Epithelial cell of proximal tubule (primary cell): Measurements from ENCODE around the gene TENM4. TPM values are rescaled to one million over a fixed set of nuclear protein-coding genes. Genes with fewer than 3 reads are reported as not detected.
A peak's percentile ranks its signal among the peaks of the same experiment; 100 is the strongest.

ENCODE experiments used
- DNase-seq: peaks from one replicate; pipeline ENCODE4 v3.0.0-alpha.2; 2011; ENCODE audit warnings: low read depth
- H3K4me3 ChIP-seq: 2 replicates; pipeline ENCODE4 v1.5.1; 2011; ENCODE audit warnings: low read depth, mild to moderate bottlenecking, low read length
- total RNA-seq: library from RNA; depleted of rRNA; stranded (reverse); fragments of >200 nt; gene quantifications from 2 replicates; pipeline ENCODE4 v1.2.3, GENCODE V29; 2015
- TF ChIP-seq, protein P1 (sequence below): conservative IDR thresholded peaks from 2 replicates; pipeline ENCODE4 v1.5.1; 2012; ENCODE audit warnings: low read depth, mild to moderate bottlenecking, low read length

The TENM4 gene
- total RNA-seq, 1 donor from 2014 or later, result 22.2 TPM

DNA sequence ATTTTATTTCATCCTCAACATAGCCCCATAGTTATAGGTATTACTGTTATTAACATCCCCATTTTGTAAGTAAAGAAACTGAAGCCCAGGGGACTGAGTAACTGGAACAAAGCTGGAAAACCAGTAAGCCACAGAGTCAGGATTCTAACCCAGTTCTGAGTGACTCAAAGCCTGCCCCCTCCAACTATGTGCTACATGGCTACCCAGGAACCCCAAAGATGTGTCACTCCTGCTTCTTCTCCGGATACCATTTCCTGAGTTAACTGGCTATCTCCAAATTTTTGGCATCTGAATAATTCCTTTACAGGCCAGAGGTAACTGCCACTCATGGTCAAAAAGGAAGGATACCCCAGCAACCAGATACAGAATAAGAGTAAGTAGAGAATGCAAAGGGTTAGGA is 43.6 kb downstream of the TENM4 start:
- no peak overlapping the region for H3K4me3 ChIP-seq
- TF ChIP-seq, protein P1, sequence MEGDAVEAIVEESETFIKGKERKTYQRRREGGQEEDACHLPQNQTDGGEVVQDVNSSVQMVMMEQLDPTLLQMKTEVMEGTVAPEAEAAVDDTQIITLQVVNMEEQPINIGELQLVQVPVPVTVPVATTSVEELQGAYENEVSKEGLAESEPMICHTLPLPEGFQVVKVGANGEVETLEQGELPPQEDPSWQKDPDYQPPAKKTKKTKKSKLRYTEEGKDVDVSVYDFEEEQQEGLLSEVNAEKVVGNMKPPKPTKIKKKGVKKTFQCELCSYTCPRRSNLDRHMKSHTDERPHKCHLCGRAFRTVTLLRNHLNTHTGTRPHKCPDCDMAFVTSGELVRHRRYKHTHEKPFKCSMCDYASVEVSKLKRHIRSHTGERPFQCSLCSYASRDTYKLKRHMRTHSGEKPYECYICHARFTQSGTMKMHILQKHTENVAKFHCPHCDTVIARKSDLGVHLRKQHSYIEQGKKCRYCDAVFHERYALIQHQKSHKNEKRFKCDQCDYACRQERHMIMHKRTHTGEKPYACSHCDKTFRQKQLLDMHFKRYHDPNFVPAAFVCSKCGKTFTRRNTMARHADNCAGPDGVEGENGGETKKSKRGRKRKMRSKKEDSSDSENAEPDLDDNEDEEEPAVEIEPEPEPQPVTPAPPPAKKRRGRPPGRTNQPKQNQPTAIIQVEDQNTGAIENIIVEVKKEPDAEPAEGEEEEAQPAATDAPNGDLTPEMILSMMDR, result no peak
- DNase-seq, result no peak

DNA sequence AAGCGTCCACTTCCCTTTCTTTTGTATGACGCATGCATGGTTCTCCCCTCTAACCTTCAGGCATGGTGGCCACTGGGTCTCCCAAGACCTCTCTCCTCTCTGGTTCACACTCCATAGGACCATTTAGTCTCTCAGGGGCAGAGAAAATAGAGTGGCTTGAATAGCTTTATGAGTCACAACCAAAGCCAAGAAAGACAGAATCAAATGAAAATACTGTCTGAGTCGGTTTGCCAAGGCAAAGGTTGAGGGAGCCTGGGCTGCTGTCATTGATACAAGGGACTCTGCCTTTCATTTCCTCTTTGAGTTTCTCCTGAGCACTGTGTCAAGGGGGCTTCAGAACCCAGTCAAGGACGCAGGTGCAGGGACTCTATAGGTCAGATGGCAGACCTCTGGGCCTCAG is 44.2 kb downstream of the TENM4 start:
- TF ChIP-seq, protein P1, result no peak
- no peak for DNase-seq
- H3K4me3 ChIP-seq, result no peak overlapping the region

DNA sequence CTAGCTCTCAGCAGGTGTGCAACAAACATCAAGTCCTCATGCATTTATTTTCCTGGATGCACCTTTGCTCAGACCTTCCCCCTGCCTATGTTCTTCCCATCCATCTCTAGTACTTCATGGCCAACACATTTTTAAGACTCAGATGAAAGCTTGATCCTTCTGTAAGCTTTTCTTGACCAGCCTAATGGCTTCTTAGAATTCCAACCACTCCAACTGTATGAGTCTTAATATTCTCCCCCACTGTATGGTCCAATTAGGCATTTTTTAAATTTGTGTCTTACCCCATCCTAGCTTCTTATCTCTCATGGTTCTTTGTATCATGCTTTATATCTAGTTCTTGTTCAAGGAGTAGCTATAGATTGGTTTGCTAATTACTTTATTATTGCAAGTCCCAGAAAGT is 44.8 kb downstream of the TENM4 start:
- no peak for DNase-seq
- H3K4me3 ChIP-seq, result no peak overlapping the region
- TF ChIP-seq, protein P1, result no peak

DNA sequence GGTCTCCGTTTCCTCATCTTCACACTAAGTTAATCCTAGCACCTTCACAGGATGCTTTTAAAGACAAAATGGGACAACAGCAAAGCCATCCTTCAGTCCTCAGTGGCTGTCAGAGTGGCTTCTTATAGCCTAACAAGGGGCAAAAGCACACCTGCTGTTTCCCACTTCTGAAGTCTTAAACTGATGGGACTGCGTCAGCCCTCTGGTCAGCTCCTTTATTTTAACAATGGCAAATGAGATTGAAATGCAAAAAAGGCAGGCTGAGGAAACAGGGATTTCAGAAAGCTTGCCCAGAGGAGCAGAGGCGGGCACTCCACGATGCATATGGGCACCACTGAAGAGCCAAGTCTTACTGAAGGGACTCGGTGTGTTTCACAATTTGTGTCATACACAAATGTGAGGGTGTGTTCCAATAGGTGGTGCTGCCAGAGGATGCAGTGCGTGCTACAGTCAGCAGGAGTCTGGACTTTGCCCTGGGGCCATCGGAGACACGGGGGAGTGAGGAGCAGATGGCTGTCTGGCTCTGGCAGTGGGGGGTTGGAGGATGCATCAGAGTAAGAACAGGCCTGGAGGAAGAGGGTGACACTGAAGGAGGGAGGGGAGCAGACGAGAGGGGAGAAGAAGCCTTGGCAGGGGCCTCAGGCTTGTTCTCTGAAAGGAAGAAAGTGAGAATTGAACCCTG is 47.3 kb downstream of the TENM4 start:
- no peak for DNase-seq

DNA sequence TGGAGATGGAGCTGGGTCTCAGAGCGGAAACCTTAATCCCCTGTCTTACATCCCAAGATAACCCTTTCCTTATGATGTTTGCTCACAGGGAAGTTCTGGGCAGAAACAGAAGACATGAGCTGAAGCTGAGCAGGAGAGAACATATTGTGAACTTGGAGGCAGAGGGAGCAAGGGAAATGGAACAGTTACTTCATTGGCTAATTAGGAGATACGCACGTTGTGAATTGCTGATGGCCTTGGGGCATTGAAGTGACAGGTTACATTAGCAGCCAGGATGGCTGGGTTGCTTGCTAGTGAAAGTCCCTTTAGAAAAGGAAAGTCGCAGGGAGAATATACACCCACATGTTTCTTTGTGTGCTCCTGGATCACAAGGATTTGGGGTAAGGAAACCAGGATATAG is 48.7 kb downstream of the TENM4 start:
- TF ChIP-seq, protein P1, result no peak
- no peak overlapping the region for H3K4me3 ChIP-seq
- no peak for DNase-seq

More for the DNA sequence above, 47.3 kb downstream of the TENM4 start:
- no peak overlapping the region for H3K4me3 ChIP-seq
- TF ChIP-seq, protein P1, result peak; percentile 33

DNA sequence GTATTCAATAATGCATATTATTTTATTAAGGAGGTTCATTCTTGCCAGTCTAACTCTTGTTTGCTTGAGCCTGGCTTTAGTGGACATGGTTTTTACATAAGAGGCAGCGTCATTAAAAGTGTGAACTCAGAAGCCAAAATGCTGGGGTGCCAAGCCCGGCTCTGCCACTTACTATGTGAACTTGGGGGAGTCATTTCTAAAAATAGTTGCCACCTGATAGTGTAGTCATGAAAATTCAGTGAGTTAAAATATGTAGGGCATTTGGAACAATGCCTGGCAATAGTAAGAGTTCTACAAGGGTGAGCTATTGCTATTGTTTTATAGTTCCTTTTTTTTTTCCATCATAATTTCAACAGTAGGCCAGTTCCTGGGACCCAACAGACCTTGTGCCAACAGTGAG is 49.9 kb downstream of the TENM4 start:
- H3K4me3 ChIP-seq, result no peak overlapping the region
- TF ChIP-seq, protein P1, result no peak
- DNase-seq, result no peak

DNA sequence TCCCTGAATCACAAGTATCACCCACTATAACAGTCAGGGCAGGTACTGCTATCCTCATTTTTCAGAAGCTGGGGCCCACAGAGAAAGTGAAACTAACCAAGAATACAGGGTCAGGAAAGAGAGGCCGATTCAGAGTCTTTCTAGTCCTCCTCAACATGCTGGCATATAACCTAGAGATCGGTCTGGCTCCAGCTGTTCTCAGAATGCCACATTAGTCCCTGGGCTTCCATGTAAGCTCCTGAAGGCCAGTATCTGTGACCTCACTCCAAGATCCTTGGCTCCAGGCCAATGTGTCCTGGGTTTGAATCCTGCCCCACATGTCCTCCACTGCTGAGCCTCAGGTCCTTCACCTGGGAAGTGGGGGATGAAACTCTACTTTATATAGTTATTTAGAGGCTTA is 50.4 kb downstream of the TENM4 start:
- DNase-seq, result no peak
- TF ChIP-seq, protein P1, result no peak
- no peak overlapping the region for H3K4me3 ChIP-seq
